Tibial artery (tissue), 4 donors: ENCODE results near the gene PLEKHO2.

Source experiments
- DNase-seq, 2 donors: peaks; one replicate each; pipeline ENCODE4 v3.0.0-alpha.2; 2019
- H3K27ac ChIP-seq, 2 donors: fragments of 200-600 bp; sonication (generic) in 1 of 2; 1 replicate in 1 of 2; 2 replicates in 1 of 2; pipeline ENCODE4 v1.5.1; 2018 to 2019; ENCODE audit warnings: mild to moderate bottlenecking in 1 of 2
- H3K27me3 ChIP-seq, 2 donors: fragments of 200-600 bp; sonication (generic) in 1 of 2; one replicate each; pipeline versions ENCODE4 v1.5.1 to v1.6.0; 2016 to 2019
- H3K36me3 ChIP-seq, 3 donors: fragments of 200-600 bp; sonication (generic) in 2 of 3; one replicate each; pipeline ENCODE4 v1.5.1; 2016 to 2019; ENCODE audit warnings: mild to moderate bottlenecking in 2 of 3
- H3K4me1 ChIP-seq, 4 donors: fragments of 200-600 bp; sonication (generic) in 2 of 4; 1 replicate in 3 of 4; 2 replicates in 1 of 4; pipeline ENCODE4 v1.5.1; 2016 to 2019
- H3K4me3 ChIP-seq, 2 donors: fragments of 200-600 bp; sonication (generic) in 1 of 2; 1 replicate in 1 of 2; 2 replicates in 1 of 2; pipeline ENCODE4 v1.5.1; 2018 to 2019; ENCODE audit warnings: mild to moderate bottlenecking in 2 of 2
- H3K9me3 ChIP-seq, 3 donors: fragments of 200-600 bp; sonication (generic) in 1 of 3; one replicate each; pipeline ENCODE4 v1.5.1; 2016 to 2019
- CTCF ChIP-seq, 2 experiments: fragments of 200-600 bp in 1 of 2; fragments of 450-650 bp in 1 of 2; IDR thresholded peaks; one replicate each; pipeline ENCODE4 v1.5.1; 2017 to 2019; ENCODE audit warnings: antibody characterized with exemption in 2 of 2, mild to moderate bottlenecking in 1 of 2, moderate library complexity in 1 of 2
- intact Hi-C: fragments of 100-400 bp; cut with DNase I; formaldehyde crosslinking; loops from one replicate; pipeline ENCODE4 v1.15.0; 2023; ENCODE audit warnings: low total_unique reads

Gene PLEKHO2

GRCh38 chr15:64855205-64855975 is 13.7 kb downstream of the PLEKHO2 start:
- H3K9me3 ChIP-seq = no peaks in the 10 kb centered on the region
- H3K36me3 ChIP-seq = peaks cover 15 to 36% (median 34%) of the 10 kb centered on the region in 3 donors
- no peak overlapping the region for H3K4me3 ChIP-seq
- peaks cover 0 to 84% (median 65%) of the 10 kb centered on the region in 4 donors for H3K4me1 ChIP-seq
- H3K27ac ChIP-seq = peak overlapping the region; percentile 77 to 79
- no peaks in the 10 kb centered on the region for H3K27me3 ChIP-seq
- DNase-seq = no peak
- no peak for TF ChIP-seq CTCF (IDR thresholded peaks at IDR 0.05)
- intact Hi-C loops = no loop called here

GRCh38 chr15:64856429-64857145 is 14.9 kb downstream of the PLEKHO2 start:
- Histone ChIP-seq H3K4me1 (peaks cover 0 to 72% (median 54%) of the 10 kb centered on the region in 4 donors), H3K27ac (peak overlapping the region; percentile 77 to 79), H3K36me3 (peaks cover 24 to 46% (median 46%) of the 10 kb centered on the region in 3 donors), H3K9me3 (no peaks in the 10 kb centered on the region), H3K4me3 (no peak overlapping the region), H3K27me3 (no peaks in the 10 kb centered on the region)
- peak; percentile 54 to 83 for DNase-seq
- no peak for TF ChIP-seq CTCF (IDR thresholded peaks at IDR 0.05)
- intact Hi-C loops = no loop called here

GRCh38 chr15:64857421-64857820 is 15.7 kb downstream of the PLEKHO2 start:
- H3K4me3 ChIP-seq = no peak overlapping the region
- TF ChIP-seq CTCF (IDR thresholded peaks at IDR 0.05) = no peak
- no peaks in the 10 kb centered on the region for H3K27me3 ChIP-seq
- no peaks in the 10 kb centered on the region for H3K9me3 ChIP-seq
- H3K27ac ChIP-seq = peak overlapping the region; percentile 77 to 79
- intact Hi-C loops = no loop called here
- H3K4me1 ChIP-seq = peaks cover 0 to 63% (median 47%) of the 10 kb centered on the region in 4 donors
- no peak for DNase-seq
- peaks cover 27 to 55% (median 54%) of the 10 kb centered on the region in 3 donors for H3K36me3 ChIP-seq

GRCh38 chr15:64858021-64858575 is 16.4 kb downstream of the PLEKHO2 start:
- Histone ChIP-seq H3K9me3 (no peaks in the 10 kb centered on the region), H3K27ac (peak overlapping the region; percentile 77 to 79), H3K4me3 (no peak overlapping the region), H3K36me3 (peaks cover 27 to 56% (median 55%) of the 10 kb centered on the region in 3 donors), H3K27me3 (no peaks in the 10 kb centered on the region), H3K4me1 (peaks cover 0 to 61% (median 47%) of the 10 kb centered on the region in 4 donors)
- no peak for DNase-seq
- intact Hi-C loops = no loop called here
- no peak for TF ChIP-seq CTCF (IDR thresholded peaks at IDR 0.05)

- H3K4me3 ChIP-seq = no peak overlapping the region
- H3K36me3 ChIP-seq = peaks cover 31 to 61% (median 60%) of the 10 kb centered on the region in 3 donors
- no peaks in the 10 kb centered on the region for H3K27me3 ChIP-seq
- TF ChIP-seq CTCF (IDR thresholded peaks at IDR 0.05) = no peak
- H3K27ac ChIP-seq = peak overlapping the region; percentile 4 to 79
- DNase-seq = no peak
- H3K4me1 ChIP-seq = peaks cover 0 to 52% (median 40%) of the 10 kb centered on the region in 4 donors
- intact Hi-C loops = no loop called here
- H3K9me3 ChIP-seq = no peaks in the 10 kb centered on the region
Observed at GRCh38 chr15:64859226-64859625, 17.5 kb downstream of the PLEKHO2 start.
